Activated CD4-positive, alpha-beta T cell treated with anti-CD3 and anti-CD28 coated beads for 4 hours (primary cell): ENCODE measurements around the gene CHIC2.
"Not testable (repeated sequence)": the region's sequence is repeated elsewhere in the genome, so short reads cannot be mapped to it uniquely, and the experiment has no call there.

Experiments used
- DNase-seq, 2 donors: peaks; one replicate each; pipeline ENCODE4 v3.0.0-alpha.2; 2020

The CHIC2 gene

DNA sequence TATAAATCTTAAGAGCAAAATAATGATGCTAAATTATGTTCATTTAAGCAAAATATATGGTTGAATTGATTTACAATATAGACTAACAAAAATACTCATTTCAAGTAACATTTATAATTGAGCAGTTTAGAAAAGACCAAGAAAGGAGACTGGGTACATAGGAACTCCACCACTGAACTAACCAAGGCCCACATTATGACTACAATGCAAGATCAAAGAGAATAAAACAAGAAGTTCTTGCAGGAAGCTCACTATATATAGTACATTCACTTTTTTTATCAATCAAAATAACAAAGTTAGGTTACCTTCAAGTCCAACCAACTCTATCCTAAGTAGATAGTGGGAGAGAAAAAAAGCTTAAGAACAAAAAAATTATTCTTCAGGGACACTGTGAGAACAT, 8.0 kb downstream of the CHIC2 start:
- DNase-seq = no peak

DNA sequence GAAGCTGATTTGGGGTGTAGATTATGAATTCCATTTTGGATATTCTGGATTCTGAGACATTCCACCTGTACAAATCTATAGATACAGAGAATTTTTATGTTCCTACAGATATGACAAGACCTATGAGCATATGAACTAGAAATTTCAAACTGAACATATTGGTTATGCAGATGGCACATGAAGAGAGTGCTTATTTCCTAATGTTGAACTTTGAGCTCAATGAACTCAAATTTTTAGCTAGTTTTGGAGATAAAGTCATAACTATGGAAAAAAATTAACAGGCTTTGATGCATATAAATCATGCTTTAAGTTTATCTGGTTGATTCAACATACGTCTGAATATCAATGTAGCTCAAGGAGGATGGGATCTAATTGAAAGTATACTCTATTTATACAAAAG, 8.9 kb downstream of the CHIC2 start:
- no peak for DNase-seq

DNA sequence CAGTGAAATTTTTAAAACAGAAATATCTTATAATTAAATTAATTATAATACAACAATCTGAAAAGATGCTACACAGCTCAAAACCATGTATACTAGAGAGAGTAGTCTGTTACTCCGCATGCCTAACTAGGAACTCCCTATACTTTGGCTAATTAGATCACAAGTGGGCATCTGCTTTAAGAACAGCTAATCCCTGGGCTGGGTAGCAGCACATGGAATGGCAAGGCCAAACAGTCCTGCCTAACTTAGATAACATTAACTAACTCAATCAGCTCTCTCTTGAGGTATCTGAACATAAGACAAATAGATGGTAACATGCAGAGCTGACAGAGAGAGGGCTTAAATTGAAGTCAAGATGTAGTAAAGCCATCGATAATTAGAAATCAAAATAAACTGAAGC, 9.9 kb downstream of the CHIC2 start:
- no peak for DNase-seq

DNA sequence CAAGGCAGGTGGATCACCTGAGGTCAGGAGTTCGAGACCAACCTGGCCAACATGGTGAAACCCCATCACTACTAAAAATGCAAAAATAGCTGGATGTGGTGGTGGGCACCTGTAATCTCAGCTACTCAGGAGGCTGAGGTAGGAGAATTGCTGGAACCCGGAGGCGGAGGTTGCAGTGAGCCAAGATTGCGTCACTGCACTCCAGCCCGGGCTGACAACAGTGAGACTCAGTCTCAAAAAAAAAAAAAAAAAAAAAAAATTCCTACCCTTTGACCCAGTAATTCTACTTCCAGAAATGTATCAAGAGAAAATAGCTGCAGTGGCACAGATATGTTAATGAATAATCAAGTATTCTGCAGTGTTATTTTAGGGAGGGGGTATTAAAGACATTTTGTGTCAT, 11.1 kb downstream of the CHIC2 start:
- DNase-seq = not testable (repeated sequence)

DNA sequence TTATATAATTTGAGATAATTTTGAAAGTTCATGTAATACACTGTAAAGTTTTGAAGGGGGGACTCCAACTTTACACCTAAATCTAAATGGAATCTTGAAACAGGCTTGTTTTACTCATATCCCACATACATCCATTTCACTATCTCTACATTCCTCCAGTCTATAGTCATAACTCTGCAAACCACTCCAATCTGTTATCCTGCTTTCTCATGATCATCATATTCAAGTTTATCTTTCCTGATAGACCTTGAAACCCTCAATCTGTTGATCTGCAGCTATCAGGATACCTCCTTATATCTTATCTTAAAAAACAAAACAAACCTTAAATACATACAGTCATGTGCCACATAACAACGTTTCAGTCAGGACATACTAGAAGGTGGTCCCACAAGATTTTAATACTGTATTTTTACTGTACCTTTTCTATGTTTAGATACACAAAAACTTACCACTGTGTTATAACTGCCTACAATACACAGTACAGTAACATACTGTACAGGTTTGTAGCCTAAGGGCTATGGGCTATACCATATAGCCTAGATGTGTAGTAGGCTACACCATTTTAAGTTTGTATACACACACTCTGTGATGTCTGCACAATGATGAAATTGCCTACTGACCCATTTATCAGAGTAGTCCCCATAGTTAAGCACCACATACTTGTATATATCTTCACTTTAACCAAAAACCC, 14.0 kb downstream of the CHIC2 start:
- DNase-seq = no peak

DNA sequence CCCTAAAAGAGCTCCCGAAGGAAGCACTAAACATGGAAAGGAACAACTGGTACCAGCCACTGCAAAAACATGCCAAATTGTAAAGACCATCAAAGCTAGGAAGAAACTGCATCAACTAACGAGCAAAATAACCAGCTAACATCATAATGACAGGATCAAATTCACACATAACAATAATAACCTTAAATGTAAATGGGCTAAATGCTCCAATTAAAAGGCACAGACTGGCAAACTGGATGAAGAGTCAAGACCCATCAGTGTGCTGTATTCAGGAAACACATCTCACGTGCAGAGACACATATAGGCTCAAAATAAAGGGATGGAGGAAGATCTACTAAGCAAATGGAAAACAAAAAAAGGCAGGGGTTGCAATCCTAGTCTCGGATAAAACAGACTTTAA, 20.8 kb downstream of the CHIC2 start:
- not testable (repeated sequence) for DNase-seq

DNA sequence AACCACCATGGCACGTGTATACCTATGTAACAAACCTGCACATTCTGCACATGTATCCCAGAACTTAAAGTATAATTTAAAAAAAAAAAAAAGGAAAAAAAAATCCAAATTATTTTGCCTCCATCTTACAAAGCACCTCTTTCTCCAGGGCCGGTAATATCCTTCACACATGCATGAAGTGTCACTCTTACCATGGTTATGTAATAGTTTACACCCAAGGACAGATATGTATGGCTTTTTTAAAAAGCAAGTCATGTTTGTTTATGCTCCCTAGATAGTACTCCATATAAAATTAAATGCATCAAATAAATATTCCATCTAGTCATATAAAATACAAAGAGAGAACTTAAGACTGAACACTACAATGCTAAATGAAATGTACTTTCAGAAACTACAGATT, 22.5 kb downstream of the CHIC2 start:
- no peak for DNase-seq

DNA sequence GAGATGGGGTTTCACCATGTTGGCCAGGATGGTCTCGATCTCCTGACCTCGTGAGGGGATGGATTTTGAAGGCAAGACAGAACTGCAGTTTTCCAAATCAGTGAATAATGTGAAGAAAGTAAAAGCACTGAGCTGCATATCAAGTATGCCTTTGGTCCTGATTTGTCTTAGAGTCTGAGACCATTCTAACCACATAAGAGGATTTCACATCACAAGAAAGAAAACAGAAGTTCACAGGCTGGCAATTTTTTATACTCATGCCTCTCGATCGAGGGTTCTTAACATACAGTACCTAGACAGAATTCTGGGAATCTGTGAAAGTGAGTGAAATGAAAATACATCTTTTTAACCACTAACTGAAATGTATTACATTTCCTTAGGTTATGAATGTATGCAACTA, 23.3 kb downstream of the CHIC2 start:
- no peak for DNase-seq

DNA sequence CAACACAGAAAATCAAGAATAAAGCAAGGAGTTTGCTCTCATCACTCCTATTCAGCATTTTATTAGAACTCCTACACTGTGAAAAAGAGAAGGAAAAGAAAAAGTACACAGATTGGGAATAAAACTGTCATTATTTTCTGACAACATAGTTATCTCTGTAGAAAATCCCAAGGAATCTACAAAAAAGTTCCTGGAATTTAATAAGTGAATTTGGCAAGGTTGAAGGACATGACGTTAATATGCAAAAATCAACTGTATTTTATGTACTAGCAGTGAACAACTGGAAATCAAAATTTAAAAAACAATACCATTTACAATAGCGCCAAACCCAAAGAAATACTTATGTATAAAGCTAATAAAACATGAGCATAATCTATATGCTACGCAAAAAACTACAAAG, 26.3 kb downstream of the CHIC2 start:
- no peak for DNase-seq

DNA sequence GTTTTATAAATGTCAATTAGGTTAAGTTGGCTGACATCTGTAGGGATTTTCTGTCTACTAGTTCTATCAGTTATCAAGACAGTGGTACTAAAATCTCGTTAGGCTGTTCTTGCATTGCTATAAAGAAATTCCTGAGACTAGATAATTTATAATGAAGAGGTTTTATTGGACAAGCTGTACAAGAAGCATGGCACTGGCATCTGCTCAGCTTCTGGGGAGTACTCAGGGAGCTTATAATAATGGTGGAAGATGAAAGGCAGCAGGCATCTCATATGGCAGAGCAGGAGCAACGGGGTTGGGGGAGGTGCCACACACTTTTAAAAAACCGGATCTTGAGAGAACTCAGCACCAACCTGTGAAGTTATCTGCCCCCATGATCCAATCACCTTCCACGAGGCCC, 28.2 kb downstream of the CHIC2 start:
- no peak for DNase-seq

DNA sequence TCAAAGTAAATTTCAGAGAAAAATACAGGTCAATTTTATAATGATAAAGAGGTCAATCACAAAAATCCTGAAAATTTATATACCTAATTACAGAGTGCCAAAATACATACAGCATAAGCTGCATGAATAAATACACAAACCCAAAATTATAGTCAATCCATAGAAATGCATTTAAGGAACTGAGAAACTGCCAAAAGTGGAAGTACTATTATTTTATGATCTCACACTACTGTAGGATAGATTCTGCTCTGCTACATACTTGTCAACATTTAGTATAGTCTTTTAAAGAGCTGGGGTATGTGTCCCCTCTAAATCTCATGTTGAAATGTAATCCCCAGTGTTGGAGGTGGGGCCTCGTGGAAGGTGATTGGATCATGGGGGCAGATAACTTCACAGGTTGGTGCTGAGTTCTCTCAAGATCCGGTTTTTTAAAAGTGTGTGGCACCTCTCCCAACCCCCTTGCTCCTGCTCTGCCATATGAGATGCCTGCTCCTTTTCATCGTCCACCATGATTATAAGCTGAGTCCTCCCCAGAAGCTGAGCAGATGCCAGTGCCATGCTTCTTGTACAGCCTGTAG, 31.8 kb downstream of the CHIC2 start:
- no peak for DNase-seq

DNA sequence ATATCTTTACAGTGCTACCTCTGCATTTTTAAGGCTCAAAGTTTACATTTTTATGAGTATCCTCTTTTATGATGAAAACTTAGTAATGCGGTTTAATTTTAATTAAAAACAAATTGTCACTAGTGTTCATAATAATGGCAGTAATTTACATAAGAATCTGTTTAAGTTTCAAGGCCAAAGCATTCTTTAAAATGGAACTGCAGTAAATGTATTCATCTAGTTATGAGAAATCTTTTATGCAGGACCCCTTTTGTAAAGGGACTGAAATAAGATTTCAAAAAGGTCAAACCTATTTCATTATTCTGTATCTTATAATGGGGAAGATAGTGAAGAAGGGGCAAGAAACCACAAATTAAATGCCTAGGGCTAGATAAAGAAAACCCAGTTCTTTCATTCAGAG, 37.1 kb downstream of the CHIC2 start:
- DNase-seq = no peak

DNA sequence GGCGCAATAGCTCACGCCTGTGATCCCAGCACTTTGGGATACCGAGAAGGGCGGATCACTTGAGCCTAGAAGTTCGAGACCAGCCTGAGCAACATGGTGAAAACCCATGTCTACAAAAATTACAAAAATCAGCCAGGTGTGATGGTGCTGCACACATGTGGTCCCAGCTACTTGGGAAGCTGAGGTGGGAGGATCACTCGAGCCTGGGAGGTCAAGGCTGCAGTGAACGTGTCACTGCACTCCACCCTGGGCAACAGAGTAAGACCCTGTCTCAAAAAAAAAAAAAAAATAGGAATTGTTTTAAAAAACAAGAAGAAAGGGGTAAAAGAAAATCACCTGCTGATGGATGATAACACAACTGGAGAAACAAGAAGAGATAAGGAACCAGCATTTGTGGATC, 38.8 kb downstream of the CHIC2 start:
- no peak for DNase-seq

DNA sequence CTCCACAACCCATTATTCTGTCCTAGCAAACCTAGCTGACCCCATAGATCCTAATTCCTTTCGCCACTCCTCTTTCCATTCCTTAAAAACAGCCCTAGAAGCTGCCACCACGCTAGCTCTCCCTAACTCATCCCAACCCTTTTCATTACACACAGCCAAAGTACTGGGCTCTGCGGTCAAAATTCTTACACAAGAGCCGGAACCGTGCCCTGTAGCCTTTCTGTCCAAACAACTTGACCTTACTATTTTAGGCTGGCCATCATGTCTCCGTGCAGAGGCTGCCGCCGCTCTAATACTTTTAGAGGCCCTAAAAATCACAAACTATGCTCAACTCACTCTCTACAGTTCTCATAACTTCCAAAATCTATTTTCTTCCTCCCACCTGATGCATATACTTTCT, 41.4 kb downstream of the CHIC2 start:
- DNase-seq = not testable (repeated sequence)

DNA sequence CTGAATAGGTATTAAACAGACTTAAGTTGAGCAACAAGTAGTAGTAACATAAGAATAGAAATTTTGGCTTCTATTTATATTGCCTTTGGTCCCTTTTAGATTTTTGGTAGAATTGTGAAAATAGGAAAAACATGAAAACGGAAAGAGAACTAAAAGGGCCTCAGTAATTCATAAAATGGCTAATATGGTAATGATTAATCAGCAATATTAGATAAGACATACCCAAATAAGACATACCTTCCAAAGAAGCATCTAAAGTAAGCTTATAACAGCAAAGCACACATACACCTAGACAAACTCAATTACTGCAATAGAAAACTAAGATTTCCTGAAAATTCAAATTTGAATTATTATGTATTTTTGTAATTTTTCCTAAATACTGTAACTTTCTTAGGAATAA, 46.4 kb downstream of the CHIC2 start:
- no peak for DNase-seq

DNA sequence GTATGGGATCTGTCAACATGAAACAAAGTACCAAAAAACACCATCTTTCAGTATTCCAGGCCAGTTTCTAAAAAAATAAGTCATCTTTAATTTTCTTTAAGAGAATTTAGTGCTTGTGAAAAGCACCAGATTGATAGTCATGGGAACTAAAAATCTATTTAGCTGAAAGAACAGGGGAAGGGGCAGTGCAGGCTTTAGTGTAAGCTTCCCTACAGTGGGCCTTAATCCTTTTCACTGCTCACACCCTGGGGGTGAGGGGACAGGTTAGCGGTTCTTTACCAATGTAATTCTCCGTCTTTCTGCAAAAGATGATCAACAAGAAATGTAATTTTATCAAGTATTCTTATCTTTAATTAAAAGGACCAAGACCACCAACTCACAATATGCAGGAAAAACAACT, 47.1 kb downstream of the CHIC2 start:
- no peak for DNase-seq

DNA sequence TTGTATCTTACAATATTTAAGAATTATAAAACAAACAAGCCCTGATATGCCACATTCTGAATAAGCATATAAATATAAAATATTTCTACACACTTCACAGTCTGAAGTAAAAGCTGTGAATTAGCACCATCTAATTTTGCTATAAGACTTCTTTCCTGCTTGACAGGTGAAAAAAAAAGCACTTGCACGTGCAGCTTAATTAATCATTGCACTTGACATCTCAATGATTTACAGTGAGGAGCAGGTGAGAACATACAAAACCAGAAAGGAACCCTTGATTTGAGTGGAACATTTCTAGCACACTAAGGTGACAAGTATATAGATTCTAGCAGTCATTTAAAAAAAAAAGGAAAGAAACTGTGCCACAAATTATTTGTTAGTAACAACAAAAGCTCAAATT, 47.9 kb downstream of the CHIC2 start:
- no peak for DNase-seq

DNA sequence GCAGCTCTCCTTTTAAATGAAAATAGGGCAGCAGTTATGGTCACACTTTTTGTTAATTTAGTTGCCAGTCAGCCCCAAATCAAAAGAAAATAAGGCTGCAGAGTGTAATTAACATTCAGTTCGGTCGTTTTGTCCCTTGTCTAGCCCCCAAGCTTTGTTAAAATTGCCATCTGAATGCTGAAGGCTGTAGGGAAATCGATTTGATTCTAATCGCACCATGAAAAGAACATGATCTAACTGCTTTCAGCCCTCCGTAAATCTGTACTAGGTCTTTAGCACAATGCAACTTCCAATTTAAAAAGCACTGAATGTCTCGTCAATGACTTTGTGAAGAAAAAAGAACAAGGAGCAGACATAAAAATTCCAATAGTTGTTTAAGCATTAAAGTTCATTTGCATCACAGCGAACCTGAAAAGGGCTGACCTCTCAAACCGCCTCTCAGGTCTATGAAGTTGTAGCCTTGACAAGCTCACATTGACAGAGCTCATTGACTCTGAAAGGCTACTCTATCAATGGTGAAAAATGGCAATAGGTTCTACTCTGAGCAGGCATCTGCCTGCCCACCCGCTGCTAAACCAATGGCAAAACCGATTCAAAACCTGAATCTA, 48.9 kb downstream of the CHIC2 start:
- DNase-seq = no peak

DNA sequence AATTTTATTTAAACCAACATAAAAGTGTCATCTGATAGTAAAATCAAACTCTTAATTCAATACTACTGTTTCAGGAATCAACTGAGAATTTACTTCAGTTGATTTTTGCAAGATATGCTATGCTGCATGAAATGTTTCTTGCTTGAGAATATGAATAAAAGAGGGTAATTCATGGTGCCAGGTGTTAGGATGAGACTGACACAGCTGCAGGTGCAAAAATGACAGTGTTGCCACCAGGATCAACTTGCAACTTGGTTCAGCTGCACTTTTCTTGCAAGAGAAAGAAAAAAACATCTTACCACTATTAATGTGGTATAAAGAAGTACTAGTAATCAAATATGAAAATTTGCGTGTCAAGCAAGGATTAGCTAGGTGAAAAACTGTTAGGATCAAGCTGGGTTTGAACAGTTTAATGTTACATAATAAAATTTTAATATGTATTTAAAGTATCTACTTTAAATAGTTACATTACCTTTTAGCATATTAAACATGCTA, 49.7 kb downstream of the CHIC2 start:
- no peak for DNase-seq

DNA sequence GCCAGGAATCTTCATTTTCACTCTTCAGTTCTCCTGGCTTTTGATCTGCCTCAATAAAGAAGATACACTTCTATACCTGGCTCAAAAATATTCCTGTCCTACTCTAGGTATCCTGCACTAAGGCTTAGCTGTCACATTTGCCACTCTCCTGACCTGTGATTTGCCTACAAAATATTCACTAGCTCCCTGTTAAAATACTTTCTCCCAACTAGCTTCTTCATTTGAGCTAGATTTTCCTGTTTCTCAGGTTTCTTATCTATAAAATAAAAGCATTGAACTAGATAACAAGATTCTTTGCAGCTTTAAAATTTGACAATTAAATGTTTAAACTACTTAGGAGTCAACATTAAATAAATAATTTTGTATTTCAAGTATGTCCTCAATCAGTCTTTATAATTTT, 53.2 kb downstream of the CHIC2 start:
- DNase-seq = no peak

DNA sequence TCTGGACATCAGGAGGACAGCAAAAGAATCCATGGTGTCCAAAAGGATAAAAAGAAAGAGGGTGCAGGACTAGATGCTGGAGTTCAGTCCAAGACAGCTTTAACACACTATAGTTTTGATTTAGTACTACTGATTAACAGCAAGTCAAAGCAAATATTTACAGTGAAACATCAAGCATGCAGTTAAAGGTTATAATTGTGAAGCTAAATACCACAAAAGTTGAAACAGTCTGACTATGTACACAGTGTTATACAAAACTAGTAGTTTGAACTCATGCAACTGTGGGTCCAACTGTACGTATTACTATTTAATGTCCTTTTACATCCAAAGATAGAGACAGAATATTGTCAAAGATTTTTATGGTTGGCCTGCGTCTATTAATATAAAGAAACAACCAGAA, 57.6 kb downstream of the CHIC2 start:
- no peak for DNase-seq

DNA sequence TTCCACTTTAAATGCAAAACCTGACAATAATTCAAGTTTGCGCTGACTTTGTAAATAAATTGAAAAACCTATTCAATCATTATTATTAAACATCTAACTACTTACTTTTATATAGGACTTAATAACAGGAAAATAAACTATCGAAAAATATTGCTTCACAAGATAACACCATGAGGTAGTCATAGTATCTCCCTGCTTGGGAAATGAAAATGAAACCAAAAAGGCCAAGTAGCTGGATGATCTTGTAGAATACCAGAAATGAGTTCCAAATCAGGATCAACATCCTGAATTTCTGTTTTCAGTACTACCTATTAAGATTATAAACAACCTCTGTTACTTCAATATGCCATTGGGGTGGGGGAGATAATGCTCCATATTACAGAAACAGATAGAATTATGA, 58.9 kb downstream of the CHIC2 start:
- DNase-seq = no peak

DNA sequence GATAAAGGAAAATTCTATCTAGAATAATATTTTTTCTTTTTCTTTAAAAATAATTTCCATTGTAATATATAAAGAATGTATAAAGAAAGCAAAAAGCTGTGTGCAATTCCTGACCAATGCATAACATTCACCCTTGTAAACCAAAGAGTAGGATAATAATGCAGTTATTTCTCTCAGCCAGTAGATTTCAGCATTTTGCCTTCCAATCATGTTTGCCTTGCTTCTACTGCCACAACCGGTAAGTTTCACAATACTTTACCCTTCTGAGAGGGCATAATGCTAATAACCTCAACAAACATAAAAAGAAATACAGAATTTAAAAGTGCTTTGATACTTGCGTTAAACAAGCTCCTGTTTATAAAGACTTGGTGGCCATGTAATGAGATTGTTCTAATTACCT, 59.9 kb downstream of the CHIC2 start:
- no peak for DNase-seq

DNA sequence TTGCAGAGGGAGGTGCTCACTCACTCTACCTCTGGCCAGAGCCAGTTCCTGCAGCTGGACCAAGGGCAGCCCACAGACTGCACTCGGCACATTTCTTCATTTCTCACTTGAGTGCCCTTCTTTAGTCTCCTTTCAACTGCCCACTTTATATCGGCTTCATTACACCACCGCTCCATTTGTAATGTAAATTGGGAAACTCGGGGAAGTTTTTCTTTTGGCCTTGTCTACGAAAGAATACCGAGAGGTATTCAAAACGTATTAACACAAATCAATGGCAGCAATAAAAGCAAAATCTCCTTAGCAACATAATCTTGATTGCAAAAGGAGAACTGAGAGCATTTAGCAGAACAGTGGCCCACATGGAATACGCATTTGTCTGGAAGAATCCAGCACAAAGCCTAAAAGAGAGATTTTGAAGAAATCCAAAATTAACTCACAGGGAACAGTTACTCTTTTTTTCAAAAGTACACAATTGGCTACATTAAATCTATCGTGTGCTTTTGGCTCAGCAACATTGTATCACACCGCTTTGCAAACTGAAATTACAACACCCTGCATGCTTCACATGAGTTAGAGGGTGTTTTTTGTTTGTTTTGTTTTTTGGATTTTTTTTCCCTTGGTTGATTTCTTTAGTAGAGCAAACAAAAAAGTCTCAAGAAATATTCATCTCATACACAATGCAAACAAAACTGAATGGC, 62.6 kb downstream of the CHIC2 start:
- DNase-seq = no peak
